WTC11 (cell line): ENCODE data around the gene CLPSL1. TPM values are rescaled to one million over a fixed set of nuclear protein-coding genes. Genes with fewer than 3 reads are reported as not detected.

Experiments
- ATAC-seq: fragments of 200-7000 bp; cut with Tn5 transposase; 2 replicates; pipeline ENCODE4 v1.10.0; 2021; ENCODE audit warnings: mild to moderate bottlenecking, moderate library complexity
- CTCF ChIA-PET: fragments of 300-600 bp; sonication (Branson Sonifier 250); formaldehyde crosslinking; loops from one replicate; lab custom pipeline; 2021; ENCODE audit warnings: antibody characterized with exemption; lab: Charles Lee
- POLR2A ChIA-PET: fragments of 350-600 bp; sonication (Branson Sonifier 250); formaldehyde crosslinking; loops from one replicate; lab custom pipeline; 2021; ENCODE audit warnings: antibody characterized with exemption; lab: Charles Lee
- DNase-seq: peaks from one replicate; pipeline ENCODE4 v3.0.0; 2021; ENCODE audit warnings: low spot score
- H3K27ac Mint-ChIP-seq: 2 replicates; pipeline ENCODE4 v1.8.0; 2021; ENCODE audit warnings: mixed read lengths
- H3K27me3 Mint-ChIP-seq: 2 replicates; pipeline ENCODE4 v1.8.0; 2021; ENCODE audit warnings: low read depth, mild to moderate bottlenecking, moderate library complexity, mixed read lengths
- H3K36me3 Mint-ChIP-seq: 2 replicates; pipeline ENCODE4 v1.8.0; 2021; ENCODE audit warnings: mixed read lengths
- H3K4me1 Mint-ChIP-seq: 2 replicates; pipeline ENCODE4 v1.8.0; 2022; ENCODE audit warnings: mixed read lengths
- H3K4me3 Mint-ChIP-seq: 2 replicates; pipeline ENCODE4 v1.8.0; 2021; ENCODE audit warnings: mild to moderate bottlenecking, moderate library complexity, mixed read lengths
- H3K9me3 Mint-ChIP-seq: 2 replicates; pipeline ENCODE4 v1.8.0; 2021; ENCODE audit warnings: mixed read lengths
- ATF6 ChIP-seq: sonication (generic); formaldehyde crosslinking; IDR thresholded peaks from 2 replicates; pipeline ENCODE4 v1.8.1; 2023; ENCODE audit warnings: mild to moderate bottlenecking, missing genetic modification reagents
- ETV6 ChIP-seq: sonication (generic); formaldehyde crosslinking; IDR thresholded peaks from 2 replicates; pipeline ENCODE4 v1.8.1; 2022; ENCODE audit warnings: mild to moderate bottlenecking, missing genetic modification reagents
- FOXJ3 ChIP-seq: sonication (generic); formaldehyde crosslinking; IDR thresholded peaks from 2 replicates; pipeline ENCODE4 v1.9.0; 2021; ENCODE audit warnings: missing genetic modification reagents, mild to moderate bottlenecking, borderline replicate concordance
- FOXP1 ChIP-seq: sonication (generic); formaldehyde crosslinking; IDR thresholded peaks from 2 replicates; pipeline ENCODE4 v1.8.0; 2022; ENCODE audit warnings: missing genetic modification reagents, mild to moderate bottlenecking, moderate library complexity, borderline replicate concordance
- HMGA2 ChIP-seq: fragments of 250-450 bp; sonication (Bioruptor Pico); IDR thresholded peaks from 2 replicates; pipeline ENCODE4 v1.4.0; 2021; ENCODE audit warnings: mild to moderate bottlenecking, moderate library complexity
- IRF1 ChIP-seq: sonication (generic); formaldehyde crosslinking; IDR thresholded peaks from 2 replicates; pipeline ENCODE4 v1.8.0; 2023; ENCODE audit warnings: missing genetic modification reagents
- KAT7 ChIP-seq: sonication (generic); formaldehyde crosslinking; IDR thresholded peaks from 2 replicates; pipeline ENCODE4 v1.8.1; 2023; ENCODE audit warnings: missing genetic modification reagents, mild to moderate bottlenecking, borderline replicate concordance
- MAX ChIP-seq: sonication (generic); formaldehyde crosslinking; IDR thresholded peaks from 2 replicates; pipeline ENCODE4 v1.8.0; 2022; ENCODE audit warnings: mild to moderate bottlenecking, missing genetic modification reagents
- NFATC4 ChIP-seq: fragments of 250-450 bp; sonication (Bioruptor Pico); IDR thresholded peaks from 2 replicates; pipeline ENCODE4 v1.9.0; 2021; ENCODE audit warnings: mild to moderate bottlenecking
- NFYB ChIP-seq: sonication (generic); formaldehyde crosslinking; conservative IDR thresholded peaks from 2 replicates; pipeline ENCODE4 v1.8.0; 2022; ENCODE audit warnings: low read depth, missing genetic modification reagents
- NR2C2 ChIP-seq: sonication (generic); formaldehyde crosslinking; IDR thresholded peaks from 2 replicates; pipeline ENCODE4 v1.8.0; 2022; ENCODE audit warnings: mild to moderate bottlenecking, missing genetic modification reagents
- RELA ChIP-seq: sonication (generic); formaldehyde crosslinking; IDR thresholded peaks from 2 replicates; pipeline ENCODE4 v1.8.1; 2022; ENCODE audit warnings: missing genetic modification reagents, mild to moderate bottlenecking, borderline replicate concordance
- TCF7 ChIP-seq: sonication (generic); formaldehyde crosslinking; IDR thresholded peaks from 2 replicates; pipeline ENCODE4 v1.8.0; 2022; ENCODE audit warnings: mild to moderate bottlenecking, low read depth, missing genetic modification reagents, moderate library complexity
- TEAD4 ChIP-seq: sonication (generic); formaldehyde crosslinking; IDR thresholded peaks from 2 replicates; pipeline ENCODE4 v1.8.0; 2022; ENCODE audit warnings: mild to moderate bottlenecking, missing genetic modification reagents
- TP53 ChIP-seq: sonication (generic); formaldehyde crosslinking; IDR thresholded peaks from 2 replicates; pipeline ENCODE4 v1.8.1; 2023; ENCODE audit warnings: mild to moderate bottlenecking, missing genetic modification reagents
- USF2 ChIP-seq: sonication (generic); formaldehyde crosslinking; IDR thresholded peaks from 2 replicates; pipeline ENCODE4 v1.8.1; 2023; ENCODE audit warnings: mild to moderate bottlenecking, missing genetic modification reagents, moderate library complexity
- ZNF121 ChIP-seq: sonication (generic); formaldehyde crosslinking; IDR thresholded peaks from 2 replicates; pipeline ENCODE4 v1.8.0; 2023; ENCODE audit warnings: missing genetic modification reagents
- ZNF138 ChIP-seq: sonication (generic); formaldehyde crosslinking; conservative IDR thresholded peaks from 2 replicates; pipeline ENCODE4 v1.8.1; 2022; ENCODE audit warnings: mild to moderate bottlenecking, moderate library complexity, missing genetic modification reagents
- ZNF396 ChIP-seq: fragments of 250-450 bp; sonication (Bioruptor Pico); IDR thresholded peaks from 2 replicates; pipeline ENCODE4 v1.8.0; 2021; ENCODE audit warnings: mild to moderate bottlenecking, moderate library complexity, borderline replicate concordance
- ZNF416 ChIP-seq: fragments of 250-450 bp; sonication (Bioruptor Pico); IDR thresholded peaks from 2 replicates; pipeline ENCODE4 v1.9.0; 2021; ENCODE audit warnings: mild to moderate bottlenecking, inconsistent platforms
- ZNF532 ChIP-seq: fragments of 250-450 bp; sonication (Bioruptor Pico); IDR thresholded peaks from 2 replicates; pipeline ENCODE4 v1.9.0; 2021; ENCODE audit warnings: mild to moderate bottlenecking, borderline replicate concordance
- total RNA-seq: library from RNA; stranded (reverse); gene quantifications from 3 replicates; pipeline ENCODE4 v1.2.3, GENCODE V29; 2021
- TF ChIP-seq, protein P1 (sequence below): sonication (generic); formaldehyde crosslinking; IDR thresholded peaks from 2 replicates; pipeline ENCODE4 v1.8.1; 2022; ENCODE audit warnings: mild to moderate bottlenecking, moderate library complexity, missing genetic modification reagents
- TF ChIP-seq, protein P2 (sequence below): sonication (generic); formaldehyde crosslinking; IDR thresholded peaks from 2 replicates; pipeline ENCODE4 v1.8.1; 2023; ENCODE audit warnings: mild to moderate bottlenecking, missing genetic modification reagents, borderline replicate concordance

The CLPSL1 gene
- total RNA-seq, 1 experiment from 2014 or later: 0.42 TPM

DNA sequence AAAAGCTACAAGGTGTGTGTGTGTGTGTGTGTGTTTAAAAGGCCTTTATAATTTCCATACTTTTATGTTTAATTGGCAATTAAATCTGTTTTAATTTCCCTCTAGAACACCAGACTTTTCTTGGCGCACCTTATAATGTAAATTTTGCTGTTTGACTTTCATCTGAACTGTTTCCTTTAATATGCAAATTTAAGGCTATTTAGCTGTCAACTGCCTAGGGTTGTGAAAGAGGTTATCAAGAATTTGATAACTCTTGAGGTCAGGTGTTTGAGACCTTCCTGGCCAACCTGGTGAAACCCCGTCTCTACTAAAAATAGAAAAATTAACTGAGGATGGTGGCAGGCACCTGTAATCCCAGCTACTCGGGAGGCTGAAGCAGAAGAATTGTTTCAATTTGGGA, 20.3 kb downstream of the CLPSL1 start (continued):
- TF ChIP-seq ZNF532 (no peak), ZNF396 (no peak), ETV6 (no peak), NFYB (CRISPR knock-in tag) (no peak), FOXJ3 (CRISPR knock-in tag) (no peak), NFATC4 (no peak), HMGA2 (no peak), MAX (CRISPR knock-in tag) (no peak), TEAD4 (no peak)

- Mint-ChIP-seq H3K4me1 (peaks cover 20% of the 10 kb centered on the region), H3K36me3 (no peaks in the 10 kb centered on the region), H3K27me3 (peaks cover 4% of the 10 kb centered on the region), H3K27ac (no peak within 1 kb of the TSS), H3K4me3 (peak within 1 kb of the TSS; percentile 71), H3K9me3 (no peaks in the 10 kb centered on the region)
- DNase-seq: peak; percentile 84
- ATAC-seq: peak; percentile 95
- CTCF ChIA-PET: interaction anchor here (1.0 to 1.3 kb wide), 4 partner anchors 11 to 65 kb away, joined by 3 to 8 read pairs (median 3); no protein-coding TSS in a partner anchor
- POLR2A ChIA-PET: no interaction called here
- TF ChIP-seq FOXP1 (CRISPR knock-in tag): peak; percentile 91
- TF ChIP-seq IRF1 (CRISPR knock-in tag): peak; percentile 81
- TF ChIP-seq ETV6: peak; percentile 93
- TF ChIP-seq ZNF138 (CRISPR knock-in tag): no peak
- TF ChIP-seq, protein P1, sequence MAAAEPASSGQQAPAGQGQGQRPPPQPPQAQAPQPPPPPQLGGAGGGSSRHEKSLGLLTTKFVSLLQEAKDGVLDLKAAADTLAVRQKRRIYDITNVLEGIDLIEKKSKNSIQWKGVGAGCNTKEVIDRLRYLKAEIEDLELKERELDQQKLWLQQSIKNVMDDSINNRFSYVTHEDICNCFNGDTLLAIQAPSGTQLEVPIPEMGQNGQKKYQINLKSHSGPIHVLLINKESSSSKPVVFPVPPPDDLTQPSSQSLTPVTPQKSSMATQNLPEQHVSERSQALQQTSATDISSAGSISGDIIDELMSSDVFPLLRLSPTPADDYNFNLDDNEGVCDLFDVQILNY (CRISPR knock-in tag): peak; percentile 91
- peak; percentile 85; the same call in 1 of the 2 replicates for TF ChIP-seq TCF7 (CRISPR knock-in tag)
- TF ChIP-seq RELA: no peak
- peak; percentile 65; the same call in 1 of the 2 replicates for TF ChIP-seq NR2C2 (CRISPR knock-in tag)
- TF ChIP-seq TP53: no peak
- TF ChIP-seq, protein P2, sequence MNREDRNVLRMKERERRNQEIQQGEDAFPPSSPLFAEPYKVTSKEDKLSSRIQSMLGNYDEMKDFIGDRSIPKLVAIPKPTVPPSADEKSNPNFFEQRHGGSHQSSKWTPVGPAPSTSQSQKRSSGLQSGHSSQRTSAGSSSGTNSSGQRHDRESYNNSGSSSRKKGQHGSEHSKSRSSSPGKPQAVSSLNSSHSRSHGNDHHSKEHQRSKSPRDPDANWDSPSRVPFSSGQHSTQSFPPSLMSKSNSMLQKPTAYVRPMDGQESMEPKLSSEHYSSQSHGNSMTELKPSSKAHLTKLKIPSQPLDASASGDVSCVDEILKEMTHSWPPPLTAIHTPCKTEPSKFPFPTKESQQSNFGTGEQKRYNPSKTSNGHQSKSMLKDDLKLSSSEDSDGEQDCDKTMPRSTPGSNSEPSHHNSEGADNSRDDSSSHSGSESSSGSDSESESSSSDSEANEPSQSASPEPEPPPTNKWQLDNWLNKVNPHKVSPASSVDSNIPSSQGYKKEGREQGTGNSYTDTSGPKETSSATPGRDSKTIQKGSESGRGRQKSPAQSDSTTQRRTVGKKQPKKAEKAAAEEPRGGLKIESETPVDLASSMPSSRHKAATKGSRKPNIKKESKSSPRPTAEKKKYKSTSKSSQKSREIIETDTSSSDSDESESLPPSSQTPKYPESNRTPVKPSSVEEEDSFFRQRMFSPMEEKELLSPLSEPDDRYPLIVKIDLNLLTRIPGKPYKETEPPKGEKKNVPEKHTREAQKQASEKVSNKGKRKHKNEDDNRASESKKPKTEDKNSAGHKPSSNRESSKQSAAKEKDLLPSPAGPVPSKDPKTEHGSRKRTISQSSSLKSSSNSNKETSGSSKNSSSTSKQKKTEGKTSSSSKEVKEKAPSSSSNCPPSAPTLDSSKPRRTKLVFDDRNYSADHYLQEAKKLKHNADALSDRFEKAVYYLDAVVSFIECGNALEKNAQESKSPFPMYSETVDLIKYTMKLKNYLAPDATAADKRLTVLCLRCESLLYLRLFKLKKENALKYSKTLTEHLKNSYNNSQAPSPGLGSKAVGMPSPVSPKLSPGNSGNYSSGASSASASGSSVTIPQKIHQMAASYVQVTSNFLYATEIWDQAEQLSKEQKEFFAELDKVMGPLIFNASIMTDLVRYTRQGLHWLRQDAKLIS (CRISPR knock-in tag): 0 out of 2 replicates have a peak, but pooled peaks have one; percentile 59
- TF ChIP-seq HMGA2: no peak
- no peak for TF ChIP-seq KAT7 (CRISPR knock-in tag)
- TF ChIP-seq ZNF416 (CRISPR knock-in tag): no peak
- TF ChIP-seq ZNF121: no peak
- no peak for TF ChIP-seq USF2 (CRISPR knock-in tag)
- no peak for TF ChIP-seq ATF6 (CRISPR knock-in tag)
Measured at GRCh38 chr6:35804996-35805736, 24.3 kb downstream of the CLPSL1 start, which contains the start of gene LHFPL5. Gene LHFPL5 (plus strand): TSS chr6:35805352. CDS start chr6:35805671, 319 bp downstream.
